HepG2 (cell line): Measurements from ENCODE around the gene TGIF1. TPM values are rescaled to one million over a fixed set of nuclear protein-coding genes. Genes with fewer than 3 reads are reported as not detected.

Experiments
- ATAC-seq: fragments of 200-7000 bp; cut with Tn5 transposase; 3 replicates; pipeline ENCODE4 v1.9.1; 2020; ENCODE audit warnings: mild to moderate bottlenecking, moderate library complexity
- BruUV-seq: library from RNA; stranded (reverse); fragments of 400-500 nt; replicated peaks from 2 replicates; lab custom pipeline; 2021; lab: Mats Ljungman, UMichigan
- CTCF ChIA-PET: fragments of 300-600 bp; formaldehyde crosslinking; extraction: SDS; loops from one replicate; lab custom pipeline; 2021; ENCODE audit warnings: low total read pairs, inconsistent platforms, low intra/inter-chr PET ratio; lab: Yijun Ruan, JAX
- POLR2A ChIA-PET: fragments of 350-600 bp; sonication (Branson Sonifier 250); formaldehyde crosslinking; loops from one replicate; lab custom pipeline; 2020; ENCODE audit warnings: antibody characterized with exemption, inconsistent platforms; lab: Yijun Ruan, JAX
- DNase-seq: peaks from one replicate; pipeline ENCODE4 v3.0.0-alpha.2; 2015; ENCODE audit warnings: low spot score
- FAIRE-seq: peaks from 3 replicates; lab custom pipeline; 2011; peaks lifted over from hg19 to GRCh38; lab: Jason Lieb, UNC
- H2AFZ ChIP-seq: one replicate; pipeline ENCODE4 v1.6.1; 2011; ENCODE audit warnings: low read length, inconsistent platforms
- H3K27ac ChIP-seq: fragments of 300-600 bp; 3 replicates; pipeline ENCODE4 v1.8.0; 2011; ENCODE audit warnings: mixed run types, mild to moderate bottlenecking, mixed read lengths, low read length, inconsistent platforms; ENCODE audit not compliant: insufficient read depth; ENCODE audit errors: extremely low read length
- H3K27me3 ChIP-seq, 2 experiments: fragments of 200-600 bp in 1 of 2; 2 replicates in 1 of 2; 3 replicates in 1 of 2; pipeline versions ENCODE4 v1.6.0 to v1.8.0; 2011; ENCODE audit warnings: low read length in 2 of 2, mild to moderate bottlenecking in 2 of 2, moderate library complexity in 2 of 2, inconsistent platforms in 1 of 2; ENCODE audit not compliant: insufficient read depth in 2 of 2, control insufficient read depth in 1 of 2
- H3K36me3 ChIP-seq, 2 experiments: fragments of 200-600 bp in 1 of 2; replicated peaks in 1 of 2; 2 replicates in 1 of 2; 3 replicates in 1 of 2; pipeline versions ENCODE4 v1.5.1 to v1.8.0; 2011; ENCODE audit warnings: low read length in 2 of 2, inconsistent platforms in 1 of 2; ENCODE audit not compliant: insufficient read depth in 2 of 2, control insufficient read depth in 1 of 2
- H3K4me1 ChIP-seq: 2 replicates; pipeline ENCODE4 v1.5.1; 2012; ENCODE audit warnings: low read length, inconsistent platforms; ENCODE audit not compliant: insufficient read depth
- H3K4me2 ChIP-seq: 2 replicates; pipeline ENCODE4 v1.6.0; 2011; ENCODE audit warnings: low read depth, low read length, inconsistent platforms
- H3K4me3 ChIP-seq, 3 experiments: fragments of 200-600 bp in 1 of 3; sonication (generic), shearing (Covaris generic) in 1 of 3; replicated peaks in 1 of 3; 2 replicates each; pipeline ENCODE4 v1.5.1; 2011 to 2016; ENCODE audit warnings: low read length in 3 of 3, inconsistent platforms in 2 of 3, low read depth in 2 of 3, mild to moderate bottlenecking in 2 of 3, control low read depth in 1 of 3, mixed read lengths in 1 of 3; ENCODE audit not compliant: insufficient read depth in 1 of 3
- H3K79me2 ChIP-seq: one replicate; pipeline ENCODE4 v1.6.1; 2011; ENCODE audit warnings: low read length, inconsistent platforms; ENCODE audit not compliant: insufficient read depth
- H3K9ac ChIP-seq: 2 replicates; pipeline ENCODE4 v1.6.0; 2011; ENCODE audit warnings: mild to moderate bottlenecking, low read depth, low read length, inconsistent platforms; ENCODE audit not compliant: insufficient read depth
- H3K9me3 ChIP-seq: 2 replicates; pipeline ENCODE4 v1.5.1; 2012; ENCODE audit warnings: mild to moderate bottlenecking, low read length
- H4K20me1 ChIP-seq: 2 replicates; pipeline ENCODE4 v1.6.0; 2011; ENCODE audit warnings: inconsistent platforms, mild to moderate bottlenecking, low read length, moderate library complexity; ENCODE audit not compliant: insufficient read depth
- ARID2 ChIP-seq: sonication (generic); formaldehyde crosslinking; IDR thresholded peaks from 2 replicates; pipeline ENCODE4 v1.8.1; 2022; ENCODE audit warnings: mild to moderate bottlenecking, missing genetic modification reagents, borderline replicate concordance
- HOXA7 ChIP-seq: sonication (generic); formaldehyde crosslinking; IDR thresholded peaks from 2 replicates; pipeline ENCODE4 v1.8.1; 2022; ENCODE audit warnings: mild to moderate bottlenecking, missing genetic modification reagents, moderate library complexity
- IRF2 ChIP-seq: IDR thresholded peaks from 2 replicates; pipeline ENCODE4 v1.6.1; 2018; ENCODE audit warnings: missing genetic modification reagents, missing compliant biosample characterization
- JUN ChIP-seq: sonication (generic); formaldehyde crosslinking; IDR thresholded peaks from 2 replicates; pipeline ENCODE4 v1.4.0; 2020; ENCODE audit warnings: mild to moderate bottlenecking, missing genetic modification reagents
- KAT7 ChIP-seq: IDR thresholded peaks from 2 replicates; pipeline ENCODE4 v1.6.1; 2018; ENCODE audit warnings: borderline replicate concordance, missing compliant biosample characterization
- KDM5A ChIP-seq: fragments of 200-600 bp; sonication (generic); IDR thresholded peaks from 2 replicates; pipeline ENCODE4 v1.7.0; 2018; ENCODE audit warnings: antibody characterized with exemption, mild to moderate bottlenecking, low read length, borderline replicate concordance
- POLR2G ChIP-seq: fragments of 200-400 bp; formaldehyde crosslinking; IDR thresholded peaks from 2 replicates; pipeline ENCODE4 v1.6.1; 2018; ENCODE audit warnings: mild to moderate bottlenecking, low read depth, low read length, moderate library complexity
- SMC3 ChIP-seq: IDR thresholded peaks from 2 replicates; pipeline ENCODE4 v1.6.1; 2011; ENCODE audit warnings: low read length, improper control_type of control experiment
- STAG1 ChIP-seq: sonication (generic); formaldehyde crosslinking; IDR thresholded peaks from 2 replicates; pipeline ENCODE4 v1.4.0; 2020; ENCODE audit warnings: missing genetic modification reagents
- ZC3H13 ChIP-seq: sonication (generic); formaldehyde crosslinking; IDR thresholded peaks from 2 replicates; pipeline ENCODE4 v1.8.1; 2023; ENCODE audit warnings: mild to moderate bottlenecking, missing genetic modification reagents, moderate library complexity
- ZMYM3 ChIP-seq: sonication (generic); formaldehyde crosslinking; IDR thresholded peaks from 2 replicates; pipeline ENCODE4 v1.5.1; 2020; ENCODE audit warnings: mild to moderate bottlenecking, missing genetic modification reagents
- ZNF142 ChIP-seq: sonication (generic); formaldehyde crosslinking; IDR thresholded peaks from 2 replicates; pipeline ENCODE4 v1.4.0; 2020; ENCODE audit warnings: missing genetic modification reagents
- ZNF460 ChIP-seq: sonication (generic); formaldehyde crosslinking; IDR thresholded peaks from 2 replicates; pipeline ENCODE4 v1.5.1; 2020; ENCODE audit warnings: missing genetic modification reagents, mild to moderate bottlenecking, borderline replicate concordance
- ZNF652 ChIP-seq: IDR thresholded peaks from 2 replicates; pipeline ENCODE4 v1.6.1; 2016; ENCODE audit warnings: low read depth, borderline replicate concordance
- ZNF788 ChIP-seq: sonication (generic); formaldehyde crosslinking; IDR thresholded peaks from 2 replicates; pipeline ENCODE4 v1.5.0; 2020; ENCODE audit warnings: mild to moderate bottlenecking, missing genetic modification reagents, borderline replicate concordance
- ZSCAN12 ChIP-seq: sonication (generic); formaldehyde crosslinking; IDR thresholded peaks from 2 replicates; pipeline ENCODE4 v1.9.0; 2021; ENCODE audit warnings: mild to moderate bottlenecking, missing genetic modification reagents
- WGBS: methylation state at CpG from one replicate; pipeline ENCODE4 v1.1.6; 2017; ENCODE audit warnings: low lambda C conversion rate; 5-methylcytosine and 5-hydroxymethylcytosine counted together
- in situ Hi-C: cut with HindIII; loops from 2 replicates; pipeline ENCODE4 v1.10.0; 2017; ENCODE audit warnings: low pct_unique_long_range_greater_than_20kb; ENCODE audit not compliant: extremely low pct_ligation_motif_present
- intact Hi-C: fragments of 100-400 bp; cut with micrococcal nuclease; formaldehyde crosslinking; loops from one replicate; pipeline ENCODE4 v1.10.0; 2022; ENCODE audit not compliant: unreplicated experiment
- polyA plus RNA-seq, 8 experiments: library from polyadenylated mRNA; depleted of rRNA in 3 of 8; stranded (reverse) in 7 of 8; unstranded in 1 of 8; fragments of >200 nt; fragmentation: Illumina TruSeq in 4 of 8; extraction: Trizol in 4 of 8; gene quantifications; 2 replicates each; pipeline versions ENCODE4 v1.2.1 to v1.2.3, GENCODE V29; 2011 to 2016; ENCODE audit warnings: low read depth in 4 of 8, missing spikeins in 1 of 8, mixed read lengths in 1 of 8; ENCODE audit not compliant: insufficient read depth in 1 of 8
- total RNA-seq, 5 experiments: library from RNA; depleted of rRNA; stranded (reverse); fragments of >200 nt; fragmentation: Illumina TruSeq; extraction: Trizol; gene quantifications; 2 replicates each; pipeline ENCODE4 v1.2.3, GENCODE V29; 2016; ENCODE audit warnings: low read depth in 1 of 5
- TF ChIP-seq, protein P1 (sequence below): IDR thresholded peaks from 2 replicates; pipeline ENCODE4 v1.6.1; 2018; ENCODE audit warnings: missing genetic modification reagents, mild to moderate bottlenecking, missing compliant biosample characterization

Gene TGIF1
- total and polyA plus RNA-seq, 2 of the 13 experiments (the other 11 are each of a cell fraction or from before 2014, with no cell fraction given) = 50.0 to 76.1 TPM

GRCh38 chr18:3452750-3453539 is 3.0 kb downstream of the TGIF1 start:
- H3K36me3 ChIP-seq = peaks cover 1 to 18% of the 10 kb centered on the region in 2 experiments; a peak in 3 of 5 replicates
- CTCF ChIA-PET = no interaction called here
- peak overlapping the region; percentile 82 to 93 (median 93) for H3K4me3 ChIP-seq
- POLR2A ChIA-PET = interaction anchor here (0.8 to 5.8 kb wide), 14 partner anchors 23 to 212 kb away, joined by 3 to 79 read pairs (median 4); partner anchors contain the start of gene MYL12A
- intact Hi-C loops = no loop called here
- H4K20me1 ChIP-seq = peaks cover 33% of the 10 kb centered on the region
- 2% methylated on average over 14 of the region's 17 CpGs for WGBS
- FAIRE-seq (no peak), ATAC-seq (no peak), DNase-seq (no peak)
- BruUV-seq = no TSS peak
- peaks cover 33% of the 10 kb centered on the region for H3K4me1 ChIP-seq
- H3K4me2 ChIP-seq = peak overlapping the region; percentile 72
- H3K79me2 ChIP-seq = peaks cover 87% of the 10 kb centered on the region
- in situ Hi-C loops = loop anchor here (5.0 to 25.0 kb wide), 5 partner anchors 139 to 391 kb away; no protein-coding TSS in a partner anchor
- H3K27me3 ChIP-seq = no peaks in the 10 kb centered on the region; a peak in 1 of 5 replicates
- H3K9me3 ChIP-seq = no peaks in the 10 kb centered on the region
- H3K9ac ChIP-seq = peak overlapping the region; percentile 96
- no peak overlapping the region for H2AFZ ChIP-seq
- peak overlapping the region; percentile 90 for H3K27ac ChIP-seq
- TF ChIP-seq ZNF652 = 0 out of 2 replicates have a peak, but pooled peaks have one; percentile 21
- TF ChIP-seq POLR2G = 0 out of 2 replicates have a peak, but pooled peaks have one; percentile 9
- TF ChIP-seq HOXA7 (CRISPR knock-in tag) = no peak
- TF ChIP-seq STAG1 (CRISPR knock-in tag) = no peak
- no peak for TF ChIP-seq SMC3
- TF ChIP-seq ZC3H13 (CRISPR knock-in tag) = 0 out of 2 replicates have a peak, but pooled peaks have one; percentile 43
- TF ChIP-seq KDM5A = peak; percentile 12; the same call in 1 of the 2 replicates
- peak; percentile 22; the same call in 1 of the 2 replicates for TF ChIP-seq ZMYM3 (CRISPR knock-in tag)
- TF ChIP-seq ARID2 = no peak
- 0 out of 2 replicates have a peak, but pooled peaks have one; percentile 16 for TF ChIP-seq KAT7
- TF ChIP-seq IRF2 = no peak
- TF ChIP-seq ZSCAN12 (CRISPR knock-in tag) = no peak
- TF ChIP-seq ZNF788 = peak; percentile 10; the same call in 1 of the 2 replicates
- peak; percentile 76 for TF ChIP-seq ZNF460 (CRISPR knock-in tag)
- TF ChIP-seq, protein P1, sequence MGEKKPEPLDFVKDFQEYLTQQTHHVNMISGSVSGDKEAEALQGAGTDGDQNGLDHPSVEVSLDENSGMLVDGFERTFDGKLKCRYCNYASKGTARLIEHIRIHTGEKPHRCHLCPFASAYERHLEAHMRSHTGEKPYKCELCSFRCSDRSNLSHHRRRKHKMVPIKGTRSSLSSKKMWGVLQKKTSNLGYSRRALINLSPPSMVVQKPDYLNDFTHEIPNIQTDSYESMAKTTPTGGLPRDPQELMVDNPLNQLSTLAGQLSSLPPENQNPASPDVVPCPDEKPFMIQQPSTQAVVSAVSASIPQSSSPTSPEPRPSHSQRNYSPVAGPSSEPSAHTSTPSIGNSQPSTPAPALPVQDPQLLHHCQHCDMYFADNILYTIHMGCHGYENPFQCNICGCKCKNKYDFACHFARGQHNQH (CRISPR knock-in tag) = 0 out of 2 replicates have a peak, but pooled peaks have one; percentile 25
- TF ChIP-seq ZNF142 (CRISPR knock-in tag) = 0 out of 2 replicates have a peak, but pooled peaks have one; percentile 40
- TF ChIP-seq JUN (CRISPR knock-in tag) = no peak
